Caco-2 (cell line): ENCODE results near the gene DPEP2. TPM values are rescaled to one million over a fixed set of nuclear protein-coding genes. Genes with fewer than 3 reads are reported as not detected.
"Not testable (repeated sequence)": the region's sequence is repeated elsewhere in the genome, so short reads cannot be mapped to it uniquely, and the experiment has no call there.

Experiments
- BruUV-seq: library from RNA; stranded (reverse); fragments of 400-500 nt; replicated peaks from 2 replicates; lab custom pipeline; 2021; lab: Mats Ljungman, UMichigan
- CTCF ChIA-PET: fragments of 300-600 bp; sonication (Branson Sonifier 250); formaldehyde crosslinking; loops from one replicate; lab custom pipeline; 2022; ENCODE audit warnings: antibody characterized with exemption; lab: Charles Lee
- POLR2A ChIA-PET: fragments of 300-600 bp; sonication (Branson Sonifier 250); formaldehyde crosslinking; loops from one replicate; lab custom pipeline; 2022; ENCODE audit warnings: antibody characterized with exemption; lab: Charles Lee
- DNase-seq, 2 experiments: peaks; one replicate each; pipeline versions ENCODE4 v3.0.0 to v3.0.0-alpha.2; 2020 to 2022
- H3K27me3 ChIP-seq: replicated peaks from 2 replicates; pipeline ENCODE4 v1.6.0; 2011; ENCODE audit warnings: low read length; ENCODE audit not compliant: control insufficient read depth, insufficient read depth
- H3K36me3 ChIP-seq: 2 replicates; pipeline ENCODE4 v1.5.1; 2011; ENCODE audit warnings: low read length; ENCODE audit not compliant: control insufficient read depth, insufficient read depth
- H3K4me1 ChIP-seq: fragments of 250-450 bp; sonication (Bioruptor Pico); 2 replicates; pipeline ENCODE4 v1.5.1; 2020; ENCODE audit warnings: mild to moderate bottlenecking
- H3K4me3 ChIP-seq: 2 replicates; pipeline ENCODE4 v1.5.1; 2011; ENCODE audit warnings: low read depth, mild to moderate bottlenecking, control low read depth, low read length
- H3K9me3 ChIP-seq: fragments of 250-450 bp; sonication (Bioruptor Pico); 2 replicates; pipeline ENCODE4 v1.5.1; 2020; ENCODE audit warnings: mild to moderate bottlenecking, moderate library complexity
- H3K27ac Mint-ChIP-seq: one replicate; pipeline ENCODE4 v1.8.0; 2022; ENCODE audit warnings: mixed read lengths; ENCODE audit not compliant: unreplicated experiment
- H3K27me3 Mint-ChIP-seq: one replicate; pipeline ENCODE4 v1.8.0; 2022; ENCODE audit warnings: mixed read lengths; ENCODE audit not compliant: insufficient read depth, unreplicated experiment
- H3K36me3 Mint-ChIP-seq: one replicate; pipeline ENCODE4 v1.8.0; 2022; ENCODE audit warnings: mild to moderate bottlenecking, mixed read lengths; ENCODE audit not compliant: insufficient read depth, unreplicated experiment
- H3K4me1 Mint-ChIP-seq: one replicate; pipeline ENCODE4 v1.8.0; 2022; ENCODE audit warnings: low read depth, mixed read lengths; ENCODE audit not compliant: unreplicated experiment
- H3K4me3 Mint-ChIP-seq: one replicate; pipeline ENCODE4 v1.8.0; 2022; ENCODE audit warnings: mild to moderate bottlenecking, moderate library complexity, mixed read lengths; ENCODE audit not compliant: unreplicated experiment
- H3K9me3 Mint-ChIP-seq: one replicate; pipeline ENCODE4 v1.8.0; 2022; ENCODE audit warnings: mixed read lengths; ENCODE audit not compliant: unreplicated experiment
- intact Hi-C: fragments of 100-400 bp; cut with micrococcal nuclease; formaldehyde crosslinking; loops from one replicate; pipeline ENCODE4 v1.10.0; 2022; ENCODE audit not compliant: unreplicated experiment
- total RNA-seq: library from RNA; stranded (reverse); gene quantifications from 2 replicates; pipeline ENCODE4 v1.2.3, GENCODE V29; 2022
- TF ChIP-seq, protein P1 (sequence below), 2 experiments: fragments of 200-600 bp in 1 of 2; IDR thresholded peaks; 1 replicate in 1 of 2; 2 replicates in 1 of 2; pipeline versions ENCODE4 v1.5.1 to v1.8.0; 2011 to 2022; ENCODE audit warnings: antibody characterized with exemption in 1 of 2, control low read depth in 1 of 2, inconsistent platforms in 1 of 2, low read depth in 1 of 2, low read length in 1 of 2, mild to moderate bottlenecking in 1 of 2, moderate library complexity in 1 of 2; ENCODE audit not compliant: insufficient read depth in 1 of 2, severe bottlenecking in 1 of 2, unreplicated experiment in 1 of 2

The DPEP2 gene
- total RNA-seq, 1 experiment from 2014 or later: not detected

DNA sequence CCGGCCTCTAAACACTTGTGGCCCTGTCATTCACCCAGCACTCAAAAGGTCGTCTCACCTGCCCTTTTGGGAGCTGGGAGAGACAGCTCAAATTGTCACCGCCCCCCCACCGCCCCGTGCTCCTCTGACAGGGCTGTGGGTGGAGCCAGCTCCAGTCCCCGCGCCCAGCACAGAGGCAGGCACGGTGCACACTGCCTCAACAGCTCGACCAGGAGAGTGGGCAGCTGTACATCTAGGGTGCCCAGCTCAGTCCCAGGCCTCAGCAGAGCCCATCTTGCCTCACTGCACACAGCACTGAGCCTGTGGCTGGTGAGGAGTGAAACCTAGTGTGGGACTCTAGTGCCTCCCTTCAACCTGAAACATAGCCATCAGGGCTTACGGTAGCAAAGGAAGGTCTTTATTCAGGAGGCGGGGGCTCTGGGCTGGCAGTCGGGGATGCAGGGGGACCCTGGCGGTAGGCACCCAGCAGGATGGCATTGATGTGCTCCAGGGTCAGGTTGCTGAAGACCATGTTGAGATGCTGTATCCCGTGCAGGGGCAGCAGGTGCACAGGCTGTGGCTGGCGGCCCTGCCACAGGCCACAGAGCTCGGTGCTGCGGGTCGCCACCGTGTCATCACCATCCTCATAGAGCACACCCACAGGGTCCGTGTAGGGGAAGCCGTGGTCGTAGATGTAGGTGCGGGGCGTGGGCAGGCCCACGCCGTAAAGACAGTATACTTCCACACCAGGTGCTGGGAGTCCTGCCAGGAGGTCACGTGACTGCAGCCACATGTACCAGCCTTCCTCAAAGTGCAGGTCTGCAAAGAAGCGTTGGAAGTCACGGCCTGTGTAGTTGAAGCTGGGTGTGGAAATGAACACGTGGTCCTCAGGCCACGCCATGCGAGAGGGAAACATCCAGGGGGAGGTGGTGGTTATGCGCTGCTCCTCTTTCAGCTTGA is 59.5 kb downstream of the DPEP2 start:
- ChIA-PET POLR2A (interaction anchor here (0.5 kb wide), 1 partner anchor 216 kb away, joined by 4 read pairs; no protein-coding TSS in a partner anchor), CTCF (no interaction called here)
- no peak for DNase-seq
- Mint-ChIP-seq H3K27me3 (no peaks in the 10 kb centered on the region), H3K9me3 (no peaks in the 10 kb centered on the region), H3K4me1 (peaks cover 22% of the 10 kb centered on the region), H3K27ac (no peak overlapping the region), H3K4me3 (no peak overlapping the region), H3K36me3 (peaks cover 90% of the 10 kb centered on the region)
- no peaks in the 10 kb centered on the region for H3K36me3 ChIP-seq
- no peaks in the 10 kb centered on the region for H3K27me3 ChIP-seq
- intact Hi-C loops: loop anchor here (5.0 to 10.0 kb wide), 2 partner anchors 377 to 415 kb away; partner anchors contain the start of genes CTCF and RIPOR1
- TF ChIP-seq, protein P1, sequence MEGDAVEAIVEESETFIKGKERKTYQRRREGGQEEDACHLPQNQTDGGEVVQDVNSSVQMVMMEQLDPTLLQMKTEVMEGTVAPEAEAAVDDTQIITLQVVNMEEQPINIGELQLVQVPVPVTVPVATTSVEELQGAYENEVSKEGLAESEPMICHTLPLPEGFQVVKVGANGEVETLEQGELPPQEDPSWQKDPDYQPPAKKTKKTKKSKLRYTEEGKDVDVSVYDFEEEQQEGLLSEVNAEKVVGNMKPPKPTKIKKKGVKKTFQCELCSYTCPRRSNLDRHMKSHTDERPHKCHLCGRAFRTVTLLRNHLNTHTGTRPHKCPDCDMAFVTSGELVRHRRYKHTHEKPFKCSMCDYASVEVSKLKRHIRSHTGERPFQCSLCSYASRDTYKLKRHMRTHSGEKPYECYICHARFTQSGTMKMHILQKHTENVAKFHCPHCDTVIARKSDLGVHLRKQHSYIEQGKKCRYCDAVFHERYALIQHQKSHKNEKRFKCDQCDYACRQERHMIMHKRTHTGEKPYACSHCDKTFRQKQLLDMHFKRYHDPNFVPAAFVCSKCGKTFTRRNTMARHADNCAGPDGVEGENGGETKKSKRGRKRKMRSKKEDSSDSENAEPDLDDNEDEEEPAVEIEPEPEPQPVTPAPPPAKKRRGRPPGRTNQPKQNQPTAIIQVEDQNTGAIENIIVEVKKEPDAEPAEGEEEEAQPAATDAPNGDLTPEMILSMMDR (IDR thresholded peaks at IDR 0.05; ENCODE audit: insufficient read depth in 1 of 2, low read depth in 1 of 2, low read length in 1 of 2, severe bottlenecking in 1 of 2, unreplicated experiment in 1 of 2): no peak
- no peak overlapping the region for H3K4me3 ChIP-seq
- no peaks in the 10 kb centered on the region for H3K9me3 ChIP-seq
- BruUV-seq: no TSS peak
- H3K4me1 ChIP-seq: peaks cover 12% of the 10 kb centered on the region; the same call in 1 of the 2 replicates

DNA sequence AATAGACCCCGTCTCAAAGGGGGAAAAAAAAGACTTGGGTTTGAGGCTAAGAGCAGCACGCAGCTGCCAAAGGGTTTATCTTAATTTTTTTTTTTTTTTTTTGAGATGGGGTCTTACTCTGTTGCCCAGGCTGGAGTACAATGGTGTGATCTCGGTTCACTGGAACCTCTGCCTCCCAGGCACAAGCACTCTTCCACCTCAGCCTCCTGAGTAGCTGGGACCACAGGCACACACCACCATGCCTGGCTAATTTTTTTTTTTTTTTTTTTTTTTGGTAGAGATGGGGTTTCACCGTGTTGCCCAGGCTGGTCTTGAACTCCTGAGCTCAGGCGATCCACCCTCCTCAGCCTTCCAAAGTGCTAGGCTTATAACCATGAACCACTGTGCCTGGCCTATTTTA is 61.6 kb downstream of the DPEP2 start:
- not testable (repeated sequence) for H3K27me3 Mint-ChIP-seq, H3K9me3 ChIP-seq, H3K36me3 ChIP-seq, DNase-seq, H3K4me3 ChIP-seq, H3K27me3 ChIP-seq, H3K9me3 Mint-ChIP-seq, BruUV-seq
- ChIA-PET CTCF (interaction anchor here (0.7 kb wide), 1 partner anchor 55 kb away, joined by 6 read pairs; no protein-coding TSS in a partner anchor), POLR2A (interaction anchor here (0.6 kb wide), 1 partner anchor 284 kb away, joined by 7 read pairs; no protein-coding TSS in a partner anchor)
- peaks cover 16% of the 10 kb centered on the region for H3K4me1 ChIP-seq
- peak overlapping the region; percentile 95 for H3K27ac Mint-ChIP-seq
- H3K4me3 Mint-ChIP-seq: peak overlapping the region; percentile 97
- intact Hi-C loops: loop anchor here (5.0 to 10.0 kb wide), 2 partner anchors 375 to 413 kb away; partner anchors contain the start of genes CTCF and RIPOR1
- peaks cover 33% of the 10 kb centered on the region for H3K4me1 Mint-ChIP-seq
- H3K36me3 Mint-ChIP-seq: peaks cover 86% of the 10 kb centered on the region

Other genes with a start within 250 kb of the DPEP2 start
- gene RANBP10, start 192.9 kb downstream of the DPEP2 start, total RNA-seq: 21.8 and 23.8 TPM in 2 replicates
- gene TSNAXIP1, start 192.6 kb downstream of the DPEP2 start, total RNA-seq: 0.84 and 0.91 TPM in 2 replicates
- 46.8 and 50.5 TPM in 2 replicates for gene THAP11, start 157.2 kb downstream of the DPEP2 start, total RNA-seq
- 239 and 245 TPM in 2 replicates for gene NUTF2, start 152.6 kb downstream of the DPEP2 start, total RNA-seq
- 70.9 and 80.1 TPM in 2 replicates for gene CENPT, start 151.8 kb downstream of the DPEP2 start, total RNA-seq
- 124 and 139 TPM in 2 replicates for gene EDC4, start 126.4 kb downstream of the DPEP2 start, total RNA-seq
- 0.93 TPM in 1 of 2 replicates, not detected in the other for gene NRN1L, start 114.6 kb downstream of the DPEP2 start, total RNA-seq
- 35.1 and 41.3 TPM in 2 replicates for gene PSKH1, start 106.2 kb downstream of the DPEP2 start, total RNA-seq
- 0.66 and 2.3 TPM in 2 replicates for gene CTRL, start 67.6 kb downstream of the DPEP2 start, total RNA-seq
- gene PSMB10, start 62.6 kb downstream of the DPEP2 start, total RNA-seq: 26.9 and 31.6 TPM in 2 replicates
- 26.3 and 33.3 TPM in 2 replicates for gene LCAT, start 55.4 kb downstream of the DPEP2 start, total RNA-seq
- 97.0 and 107 TPM in 2 replicates for gene SLC12A4, start 30.8 kb downstream of the DPEP2 start, total RNA-seq
- gene DPEP3, start 19.0 kb downstream of the DPEP2 start, total RNA-seq: not detected in 2 replicates
- gene DPEP2NB, start 16.4 kb upstream of the DPEP2 start, total RNA-seq: not detected in 2 replicates
- gene DDX28, start 23.7 kb upstream of the DPEP2 start, total RNA-seq: 15.9 and 17.1 TPM in 2 replicates
- gene DUS2, start 23.8 kb upstream of the DPEP2 start, total RNA-seq: 33.6 and 37.4 TPM in 2 replicates
- gene NFATC3, start 85.9 kb upstream of the DPEP2 start, total RNA-seq: 40.0 and 43.9 TPM in 2 replicates
- gene ESRP2, start 236.6 kb upstream of the DPEP2 start, total RNA-seq: 109 and 110 TPM in 2 replicates
- 33.2 and 33.4 TPM in 2 replicates for gene PLA2G15, start 245.9 kb upstream of the DPEP2 start, total RNA-seq